Hepatocyte (in vitro differentiated cells): ENCODE measurements around the gene SPOPL. TPM values are rescaled to one million over a fixed set of nuclear protein-coding genes. Genes with fewer than 3 reads are reported as not detected.
"Not testable (repeated sequence)": the region's sequence is repeated elsewhere in the genome, so short reads cannot be mapped to it uniquely, and the experiment has no call there.

Experiments used
- DNase-seq: peaks from one replicate; pipeline ENCODE4 v3.0.0-alpha.2; 2016; ENCODE audit warnings: low spot score
- H2AFZ ChIP-seq: fragments of 200-600 bp; sonication (generic); 2 replicates; pipeline ENCODE4 v1.6.0; 2016; ENCODE audit warnings: antibody characterized with exemption, mild to moderate bottlenecking
- H3K27ac ChIP-seq: fragments of 200-600 bp; sonication (generic); 2 replicates; pipeline ENCODE4 v1.5.1; 2016; ENCODE audit warnings: mild to moderate bottlenecking
- H3K27me3 ChIP-seq: fragments of 200-600 bp; sonication (generic); 2 replicates; pipeline ENCODE4 v1.6.1; 2016
- H3K36me3 ChIP-seq: fragments of 200-600 bp; sonication (generic); replicated peaks from 2 replicates; pipeline ENCODE4 v1.5.1; 2016; ENCODE audit warnings: low read depth; ENCODE audit not compliant: insufficient read depth
- H3K4me1 ChIP-seq: fragments of 200-600 bp; sonication (generic); 2 replicates; pipeline ENCODE4 v1.5.1; 2016; ENCODE audit warnings: mild to moderate bottlenecking, moderate library complexity; ENCODE audit not compliant: insufficient read depth
- H3K4me2 ChIP-seq: fragments of 200-600 bp; sonication (generic); 2 replicates; pipeline ENCODE4 v1.6.0; 2016
- H3K4me3 ChIP-seq: fragments of 200-600 bp; sonication (generic); 2 replicates; pipeline ENCODE4 v1.5.1; 2016; ENCODE audit warnings: mild to moderate bottlenecking
- H3K79me2 ChIP-seq: fragments of 200-600 bp; sonication (generic); 2 replicates; pipeline ENCODE4 v1.6.0; 2017; ENCODE audit warnings: mild to moderate bottlenecking
- H3K9me2 ChIP-seq: fragments of 200-600 bp; sonication (generic); replicated peaks from 2 replicates; pipeline ENCODE4 v1.6.0; 2017; ENCODE audit warnings: mild to moderate bottlenecking; ENCODE audit not compliant: insufficient read depth
- H3K9me3 ChIP-seq: fragments of 200-600 bp; sonication (generic); 2 replicates; pipeline ENCODE4 v1.5.1; 2016; ENCODE audit warnings: low read depth, mild to moderate bottlenecking
- H4K20me1 ChIP-seq: fragments of 200-600 bp; sonication (generic); 2 replicates; pipeline ENCODE4 v1.6.0; 2016; ENCODE audit warnings: mild to moderate bottlenecking; ENCODE audit not compliant: insufficient read depth, poor library complexity, severe bottlenecking
- CTCF ChIP-seq: fragments of 200-600 bp; sonication (generic); IDR thresholded peaks from 2 replicates; pipeline ENCODE4 v1.5.1; 2016; ENCODE audit warnings: antibody characterized with exemption, mild to moderate bottlenecking; ENCODE audit not compliant: poor library complexity
- EZH2 ChIP-seq: fragments of 200-600 bp; sonication (generic); IDR thresholded peaks from 2 replicates; pipeline ENCODE4 v1.6.1; 2016; ENCODE audit warnings: antibody characterized with exemption, mild to moderate bottlenecking, borderline replicate concordance
- EZH2phosphoT487 ChIP-seq: fragments of 200-600 bp; sonication (generic); IDR thresholded peaks from one replicate; pipeline ENCODE4 v1.6.1; 2018; ENCODE audit warnings: antibody characterized with exemption, mild to moderate bottlenecking, low read depth, moderate library complexity; ENCODE audit not compliant: unreplicated experiment, severe bottlenecking
- WGBS: methylation state at CpG from one replicate; pipeline ENCODE4 v1.1.6; 2016; ENCODE audit warnings: low lambda C conversion rate; ENCODE audit errors: missing lambda C conversion rate; 5-methylcytosine and 5-hydroxymethylcytosine counted together
- polyA plus RNA-seq: library from polyadenylated mRNA; unstranded; fragments of >200 nt; fragmentation: Nextera tagmentation; extraction: Ambion mirVana; gene quantifications from 2 replicates; pipeline ENCODE4 v1.2.1, GENCODE V29; 2016
- total RNA-seq: library from RNA; depleted of rRNA; stranded (reverse); fragments of >200 nt; gene quantifications from 2 replicates; pipeline ENCODE4 v1.2.3, GENCODE V29; 2014

SPOPL gene
- total and polyA plus RNA-seq, 2 experiments from 2014 or later, result 6.1 to 37.0 TPM

- peak; percentile 22 for DNase-seq
- Histone ChIP-seq H3K36me3 (no peaks in the 10 kb centered on the region), H2AFZ (no peak overlapping the region), H3K79me2 (peaks cover 99% of the 10 kb centered on the region), H3K27me3 (no peaks in the 10 kb centered on the region), H3K4me2 (peak overlapping the region; percentile 35), H3K27ac (peak overlapping the region; percentile 43), H3K4me3 (no peak overlapping the region), H3K4me1 (peaks cover 19% of the 10 kb centered on the region), H3K9me2 (no peaks in the 10 kb centered on the region), H4K20me1 (peaks cover 4% of the 10 kb centered on the region), H3K9me3 (no peaks in the 10 kb centered on the region)
- TF ChIP-seq EZH2phosphoT487 (no peak), CTCF (no peak), EZH2 (no peak)
- WGBS, result 31% methylated on average over 3 of the region's 3 CpGs
Observed at GRCh38 chr2:138516030-138516704, 14.6 kb downstream of the SPOPL start.

GRCh38 chr2:138518860-138519259 lies 17.3 kb downstream of the SPOPL start:
- Histone ChIP-seq H2AFZ (no peak overlapping the region), H3K27me3 (no peaks in the 10 kb centered on the region), H3K27ac (no peak overlapping the region), H4K20me1 (peaks cover 4% of the 10 kb centered on the region), H3K4me3 (no peak overlapping the region), H3K36me3 (no peaks in the 10 kb centered on the region), H3K4me1 (peaks cover 19% of the 10 kb centered on the region), H3K9me3 (no peaks in the 10 kb centered on the region), H3K79me2 (peaks cover 98% of the 10 kb centered on the region), H3K9me2 (no peaks in the 10 kb centered on the region), H3K4me2 (no peak overlapping the region)
- WGBS, result 97% methylated on average over 1 of the region's 1 CpG
- DNase-seq, result no peak
- no peak for TF ChIP-seq EZH2phosphoT487

- H3K79me2 ChIP-seq, result peaks cover 99% of the 10 kb centered on the region
- no peak overlapping the region for H2AFZ ChIP-seq
- no peaks in the 10 kb centered on the region for H3K9me2 ChIP-seq
Observed at GRCh38 chr2:138521821-138522220, 20.3 kb downstream of the SPOPL start.

GRCh38 chr2:138522556-138522955 lies 21.0 kb downstream of the SPOPL start:
- no peak overlapping the region for H2AFZ ChIP-seq
- no peak for TF ChIP-seq EZH2
- H3K36me3 ChIP-seq, result no peaks in the 10 kb centered on the region
- DNase-seq, result no peak
- WGBS, result 75% methylated on average over 3 of the region's 3 CpGs
- peaks cover 99% of the 10 kb centered on the region for H3K79me2 ChIP-seq
- no peaks in the 10 kb centered on the region for H3K9me3 ChIP-seq
- no peaks in the 10 kb centered on the region for H3K4me1 ChIP-seq
- H3K27ac ChIP-seq, result no peak overlapping the region
- H3K4me2 ChIP-seq, result no peak overlapping the region
- no peaks in the 10 kb centered on the region for H3K9me2 ChIP-seq
- H3K27me3 ChIP-seq, result no peaks in the 10 kb centered on the region
- H4K20me1 ChIP-seq, result no peaks in the 10 kb centered on the region
- H3K4me3 ChIP-seq, result no peak overlapping the region

More at GRCh38 chr2:138521821-138522220, 20.3 kb downstream of the SPOPL start:
- no peak overlapping the region for H3K27ac ChIP-seq
- H3K27me3 ChIP-seq, result no peaks in the 10 kb centered on the region
- H3K9me3 ChIP-seq, result no peaks in the 10 kb centered on the region
- no peak for TF ChIP-seq EZH2
- no peak for TF ChIP-seq EZH2phosphoT487
- H3K4me1 ChIP-seq, result peaks cover 2% of the 10 kb centered on the region
- no peaks in the 10 kb centered on the region for H3K36me3 ChIP-seq
- DNase-seq, result no peak
- 62% methylated on average over 5 of the region's 5 CpGs for WGBS
- no peak overlapping the region for H3K4me2 ChIP-seq
- no peaks in the 10 kb centered on the region for H4K20me1 ChIP-seq
- no peak overlapping the region for H3K4me3 ChIP-seq

DNA sequence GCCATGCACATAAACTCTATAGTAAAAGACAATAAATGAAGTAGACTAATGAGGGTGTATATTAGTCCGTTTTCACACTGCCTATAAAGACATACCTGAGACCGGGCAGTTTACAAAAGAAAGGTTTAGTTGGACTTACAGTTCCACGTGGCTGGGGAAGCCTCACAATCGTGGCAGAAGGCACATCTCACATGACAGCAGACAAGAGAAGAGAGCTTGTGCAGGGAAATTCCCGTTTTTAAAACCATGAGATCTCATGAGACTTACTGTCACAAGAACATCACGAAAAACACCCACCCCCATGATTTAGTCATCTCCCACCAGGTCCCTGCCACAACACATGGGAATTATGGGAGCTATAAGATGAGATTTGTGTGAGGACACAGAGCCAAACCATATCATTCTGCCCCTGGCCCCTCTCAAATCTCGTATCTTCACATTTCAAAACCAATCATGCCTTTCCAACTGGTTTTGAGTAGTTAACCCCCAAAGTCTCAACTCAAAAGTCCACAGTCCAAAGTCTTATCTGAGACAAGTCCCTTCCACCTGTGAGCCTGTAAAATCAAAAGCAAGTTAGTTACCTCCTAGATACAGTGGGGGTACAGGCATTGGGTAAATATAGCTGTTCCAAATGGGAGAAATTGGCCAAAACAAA lies 21.6 kb downstream of the SPOPL start:
- not testable (repeated sequence) for H3K9me3 ChIP-seq, H2AFZ ChIP-seq, H3K27me3 ChIP-seq, H3K4me3 ChIP-seq, H3K4me1 ChIP-seq, H3K9me2 ChIP-seq, H3K27ac ChIP-seq, H3K4me2 ChIP-seq, H3K36me3 ChIP-seq, DNase-seq, H4K20me1 ChIP-seq
- peaks cover 99% of the 10 kb centered on the region for H3K79me2 ChIP-seq
- WGBS, result 88% methylated on average over 7 of the region's 7 CpGs

DNA sequence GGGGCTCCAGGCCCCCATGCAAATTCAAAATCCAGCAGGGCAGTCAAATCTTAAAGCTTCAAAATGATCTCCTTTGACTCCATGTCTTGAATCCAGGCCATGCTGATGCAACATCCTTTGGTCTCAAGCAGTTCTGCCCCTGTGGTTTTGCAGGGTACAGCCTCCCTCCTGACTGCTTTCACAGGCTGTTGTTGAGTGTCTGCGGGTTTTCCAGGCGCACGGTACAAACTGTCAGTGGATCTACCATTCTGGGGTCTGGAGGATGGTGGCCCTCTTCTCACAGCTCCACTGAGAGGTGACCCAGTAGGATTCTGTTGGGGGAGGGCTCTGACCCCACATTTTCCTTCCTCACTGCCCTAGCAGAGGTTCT lies 22.1 kb downstream of the SPOPL start:
- H3K4me2 ChIP-seq, H3K9me3 ChIP-seq, H3K27me3 ChIP-seq, DNase-seq, H3K4me3 ChIP-seq, H3K27ac ChIP-seq, H3K36me3 ChIP-seq, H3K4me1 ChIP-seq, H4K20me1 ChIP-seq, H2AFZ ChIP-seq, H3K9me2 ChIP-seq: not testable (repeated sequence)
- 73% methylated on average over 3 of the region's 3 CpGs for WGBS
- peaks cover 99% of the 10 kb centered on the region for H3K79me2 ChIP-seq

DNA sequence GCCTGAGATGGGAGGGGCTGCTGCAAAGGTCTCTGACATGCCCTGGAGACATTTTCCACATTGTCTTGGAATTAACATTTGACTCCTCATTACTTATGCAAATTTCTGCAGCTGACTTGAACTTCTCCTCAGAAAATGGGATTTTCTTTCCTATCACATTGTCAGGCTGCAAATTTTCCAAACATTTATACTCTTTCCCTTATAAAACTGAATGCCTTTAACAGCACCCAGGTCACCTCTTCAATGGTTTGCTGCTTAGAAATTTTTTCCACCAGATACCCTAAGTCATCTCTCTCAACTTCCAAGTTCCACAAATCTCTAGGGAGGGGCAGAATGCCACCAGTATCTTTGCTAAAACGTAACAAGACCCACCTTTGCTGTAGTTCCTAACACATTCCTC lies 22.8 kb downstream of the SPOPL start:
- H4K20me1 ChIP-seq, H3K36me3 ChIP-seq, H3K27me3 ChIP-seq, H3K9me3 ChIP-seq, DNase-seq, H3K4me1 ChIP-seq, H3K4me3 ChIP-seq, H3K4me2 ChIP-seq, H3K9me2 ChIP-seq, H2AFZ ChIP-seq, H3K27ac ChIP-seq: not testable (repeated sequence)
- WGBS, result 91% methylated on average over 1 of the region's 1 CpG
- peaks cover 99% of the 10 kb centered on the region for H3K79me2 ChIP-seq
